WTC11 (cell line): Measurements from ENCODE around the gene ACAA1. TPM values are rescaled to one million over a fixed set of nuclear protein-coding genes. Genes with fewer than 3 reads are reported as not detected.
"Not testable (repeated sequence)": the region's sequence is repeated elsewhere in the genome, so short reads cannot be mapped to it uniquely, and the experiment has no call there.

Experiments used
- ATAC-seq: fragments of 200-7000 bp; cut with Tn5 transposase; 2 replicates; pipeline ENCODE4 v1.10.0; 2021; ENCODE audit warnings: mild to moderate bottlenecking, moderate library complexity
- CTCF ChIA-PET: fragments of 300-600 bp; sonication (Branson Sonifier 250); formaldehyde crosslinking; loops from one replicate; lab custom pipeline; 2021; ENCODE audit warnings: antibody characterized with exemption; lab: Charles Lee
- POLR2A ChIA-PET: fragments of 350-600 bp; sonication (Branson Sonifier 250); formaldehyde crosslinking; loops from one replicate; lab custom pipeline; 2021; ENCODE audit warnings: antibody characterized with exemption; lab: Charles Lee
- DNase-seq: peaks from one replicate; pipeline ENCODE4 v3.0.0; 2021; ENCODE audit warnings: low spot score
- H3K27ac Mint-ChIP-seq: 2 replicates; pipeline ENCODE4 v1.8.0; 2021; ENCODE audit warnings: mixed read lengths
- H3K27me3 Mint-ChIP-seq: 2 replicates; pipeline ENCODE4 v1.8.0; 2021; ENCODE audit warnings: low read depth, mild to moderate bottlenecking, moderate library complexity, mixed read lengths
- H3K36me3 Mint-ChIP-seq: 2 replicates; pipeline ENCODE4 v1.8.0; 2021; ENCODE audit warnings: mixed read lengths
- H3K4me1 Mint-ChIP-seq: 2 replicates; pipeline ENCODE4 v1.8.0; 2022; ENCODE audit warnings: mixed read lengths
- H3K4me3 Mint-ChIP-seq: 2 replicates; pipeline ENCODE4 v1.8.0; 2021; ENCODE audit warnings: mild to moderate bottlenecking, moderate library complexity, mixed read lengths
- H3K9me3 Mint-ChIP-seq: 2 replicates; pipeline ENCODE4 v1.8.0; 2021; ENCODE audit warnings: mixed read lengths
- ELF4 ChIP-seq: sonication (generic); formaldehyde crosslinking; IDR thresholded peaks from 2 replicates; pipeline ENCODE4 v1.8.1; 2022; ENCODE audit warnings: low read depth, mild to moderate bottlenecking, moderate library complexity, missing genetic modification reagents
- ETV6 ChIP-seq: sonication (generic); formaldehyde crosslinking; IDR thresholded peaks from 2 replicates; pipeline ENCODE4 v1.8.1; 2022; ENCODE audit warnings: mild to moderate bottlenecking, missing genetic modification reagents
- FOXP1 ChIP-seq: sonication (generic); formaldehyde crosslinking; IDR thresholded peaks from 2 replicates; pipeline ENCODE4 v1.8.0; 2022; ENCODE audit warnings: missing genetic modification reagents, mild to moderate bottlenecking, moderate library complexity, borderline replicate concordance
- JAZF1 ChIP-seq: fragments of 250-450 bp; sonication (Bioruptor Pico); IDR thresholded peaks from 2 replicates; pipeline ENCODE4 v1.9.0; 2021; ENCODE audit warnings: moderate library complexity, mild to moderate bottlenecking, inconsistent platforms
- NFYB ChIP-seq: sonication (generic); formaldehyde crosslinking; conservative IDR thresholded peaks from 2 replicates; pipeline ENCODE4 v1.8.0; 2022; ENCODE audit warnings: low read depth, missing genetic modification reagents
- PRRX2 ChIP-seq: fragments of 250-450 bp; sonication (Bioruptor Pico); IDR thresholded peaks from 2 replicates; pipeline ENCODE4 v1.8.0; 2021; ENCODE audit warnings: mild to moderate bottlenecking
- RORB ChIP-seq: fragments of 250-450 bp; sonication (Bioruptor Pico); IDR thresholded peaks from 2 replicates; pipeline ENCODE4 v1.9.0; 2021; ENCODE audit warnings: mild to moderate bottlenecking
- SMAD4 ChIP-seq: sonication (generic); formaldehyde crosslinking; IDR thresholded peaks from 2 replicates; pipeline ENCODE4 v1.8.0; 2022; ENCODE audit warnings: mild to moderate bottlenecking, missing genetic modification reagents
- TEAD4 ChIP-seq: sonication (generic); formaldehyde crosslinking; IDR thresholded peaks from 2 replicates; pipeline ENCODE4 v1.8.0; 2022; ENCODE audit warnings: mild to moderate bottlenecking, missing genetic modification reagents
- ZNF121 ChIP-seq: sonication (generic); formaldehyde crosslinking; IDR thresholded peaks from 2 replicates; pipeline ENCODE4 v1.8.0; 2023; ENCODE audit warnings: missing genetic modification reagents
- ZNF219 ChIP-seq: sonication (generic); formaldehyde crosslinking; IDR thresholded peaks from 2 replicates; pipeline ENCODE4 v1.8.0; 2023; ENCODE audit warnings: missing genetic modification reagents, mild to moderate bottlenecking, borderline replicate concordance
- ZNF416 ChIP-seq: fragments of 250-450 bp; sonication (Bioruptor Pico); IDR thresholded peaks from 2 replicates; pipeline ENCODE4 v1.9.0; 2021; ENCODE audit warnings: mild to moderate bottlenecking, inconsistent platforms
- total RNA-seq: library from RNA; stranded (reverse); gene quantifications from 3 replicates; pipeline ENCODE4 v1.2.3, GENCODE V29; 2021
- TF ChIP-seq, protein P1 (sequence below): sonication (generic); formaldehyde crosslinking; IDR thresholded peaks from 2 replicates; pipeline ENCODE4 v1.8.0; 2022; ENCODE audit warnings: mild to moderate bottlenecking, missing genetic modification reagents
- TF ChIP-seq, protein P2 (sequence below): sonication (generic); formaldehyde crosslinking; IDR thresholded peaks from 2 replicates; pipeline ENCODE4 v1.8.0; 2022; ENCODE audit warnings: mild to moderate bottlenecking, missing genetic modification reagents
- TF ChIP-seq, protein P3 (sequence below): sonication (generic); formaldehyde crosslinking; conservative IDR thresholded peaks from 2 replicates; pipeline ENCODE4 v1.8.1; 2022; ENCODE audit warnings: mild to moderate bottlenecking, missing genetic modification reagents
- TF ChIP-seq, protein P4 (sequence below): fragments of 250-450 bp; sonication (Bioruptor Pico); IDR thresholded peaks from 2 replicates; pipeline ENCODE4 v1.9.0; 2021; ENCODE audit warnings: moderate library complexity, mild to moderate bottlenecking, inconsistent platforms, borderline replicate concordance
- TF ChIP-seq, protein P5 (sequence below): fragments of 250-450 bp; sonication (Bioruptor Pico); IDR thresholded peaks from 2 replicates; pipeline ENCODE4 v1.8.0; 2021; ENCODE audit warnings: mild to moderate bottlenecking
- TF ChIP-seq, protein P6 (sequence below): sonication (generic); formaldehyde crosslinking; IDR thresholded peaks from 2 replicates; pipeline ENCODE4 v1.8.1; 2023; ENCODE audit warnings: mild to moderate bottlenecking, missing genetic modification reagents
- TF ChIP-seq, protein P7 (sequence below): fragments of 250-450 bp; sonication (Bioruptor Pico); IDR thresholded peaks from 2 replicates; pipeline ENCODE4 v1.9.0; 2021; ENCODE audit warnings: mild to moderate bottlenecking
- TF ChIP-seq, protein P8 (sequence below): sonication (generic); formaldehyde crosslinking; IDR thresholded peaks from 2 replicates; pipeline ENCODE4 v1.8.1; 2022; ENCODE audit warnings: mild to moderate bottlenecking, missing genetic modification reagents, moderate library complexity, borderline replicate concordance

ACAA1 gene
- total RNA-seq, 1 experiment from 2014 or later, result 46.5 TPM

DNA sequence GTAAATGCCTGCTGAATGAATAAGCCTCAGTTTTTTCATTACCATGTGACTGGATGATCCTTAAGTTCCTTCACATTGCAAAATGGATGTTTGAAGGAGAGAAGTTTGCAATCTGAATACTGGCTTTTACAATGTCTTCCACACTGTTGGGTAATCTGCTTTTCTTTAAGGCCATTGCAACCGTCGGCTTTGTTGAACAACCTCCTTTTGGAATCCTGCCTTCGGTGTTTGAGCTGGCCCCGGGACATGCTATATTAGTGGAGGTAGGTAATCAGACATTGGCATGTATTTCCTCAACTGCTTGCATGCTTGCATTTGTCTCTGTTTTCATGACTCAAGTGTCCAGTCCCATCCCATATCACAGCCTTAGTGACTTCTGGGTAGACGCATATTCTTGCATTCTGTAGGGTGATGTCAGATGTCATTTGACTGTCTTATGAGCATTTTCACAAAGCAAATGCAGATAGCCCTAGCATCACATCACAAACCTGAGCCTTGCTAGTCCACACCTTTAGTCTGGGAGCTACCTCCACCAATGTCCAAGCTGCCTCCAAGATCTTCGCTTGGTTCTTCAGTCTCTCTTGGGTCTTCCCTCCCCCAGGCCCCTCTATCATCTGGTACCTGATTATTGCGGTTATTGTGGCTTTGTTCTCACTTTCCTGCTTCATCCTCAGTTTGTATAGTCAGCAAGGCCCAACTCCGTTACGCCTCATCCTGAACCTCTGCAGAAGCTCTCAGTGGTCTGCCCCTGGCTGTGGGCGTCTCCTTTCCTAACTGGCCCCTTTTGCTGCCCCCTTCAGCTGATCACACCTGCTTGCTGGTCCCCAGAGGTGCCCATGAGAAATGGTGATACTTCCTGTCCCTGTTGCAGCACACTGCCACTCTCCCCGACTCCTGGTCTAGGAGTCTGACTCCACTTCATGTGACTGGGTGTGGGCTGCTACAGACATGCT lies 48.5 kb downstream of the ACAA1 start:
- POLR2A ChIA-PET, result no interaction called here
- H3K27ac Mint-ChIP-seq, result no peak overlapping the region
- no peak for ATAC-seq

DNA sequence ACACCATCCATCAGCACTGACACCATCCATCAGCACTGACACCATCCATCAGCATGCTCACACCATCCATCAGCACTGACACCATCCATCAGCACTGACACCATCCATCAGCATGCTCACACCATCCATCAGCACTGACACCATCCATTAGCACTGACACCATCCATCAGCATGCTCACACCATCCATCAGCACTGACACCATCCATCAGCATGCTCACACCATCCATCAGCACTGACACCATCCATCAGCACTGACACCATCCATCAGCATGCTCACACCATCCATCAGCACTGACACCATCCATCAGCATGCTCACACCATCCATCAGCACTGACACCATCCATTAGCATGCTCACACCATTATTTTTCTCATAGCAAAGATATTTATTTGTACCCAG lies 49.6 kb downstream of the ACAA1 start:
- Mint-ChIP-seq H3K9me3 (peaks cover 19% of the 10 kb centered on the region), H3K36me3 (peaks cover 22% of the 10 kb centered on the region)
- CTCF ChIA-PET, H3K27ac Mint-ChIP-seq, H3K27me3 Mint-ChIP-seq, ATAC-seq, H3K4me1 Mint-ChIP-seq, H3K4me3 Mint-ChIP-seq, POLR2A ChIA-PET, DNase-seq: not testable (repeated sequence)

More for the DNA sequence above, 48.5 kb downstream of the ACAA1 start:
- peaks cover 5% of the 10 kb centered on the region; the same call in 1 of the 2 replicates for H3K27me3 Mint-ChIP-seq
- no peak overlapping the region for H3K4me3 Mint-ChIP-seq
- TF ChIP-seq ETV6 (no peak), ZNF219 (CRISPR knock-in tag) (no peak), FOXP1 (no peak), NFYB (no peak), ZNF121 (no peak), SMAD4 (CRISPR knock-in tag) (no peak), PRRX2 (CRISPR knock-in tag) (no peak), TEAD4 (CRISPR knock-in tag) (no peak), RORB (CRISPR knock-in tag) (no peak), ELF4 (CRISPR knock-in tag) (no peak), JAZF1 (CRISPR knock-in tag) (no peak), ZNF416 (CRISPR knock-in tag) (no peak)
- TF ChIP-seq, protein P1, sequence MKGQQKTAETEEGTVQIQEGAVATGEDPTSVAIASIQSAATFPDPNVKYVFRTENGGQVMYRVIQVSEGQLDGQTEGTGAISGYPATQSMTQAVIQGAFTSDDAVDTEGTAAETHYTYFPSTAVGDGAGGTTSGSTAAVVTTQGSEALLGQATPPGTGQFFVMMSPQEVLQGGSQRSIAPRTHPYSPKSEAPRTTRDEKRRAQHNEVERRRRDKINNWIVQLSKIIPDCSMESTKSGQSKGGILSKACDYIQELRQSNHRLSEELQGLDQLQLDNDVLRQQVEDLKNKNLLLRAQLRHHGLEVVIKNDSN (CRISPR knock-in tag), result no peak
- TF ChIP-seq, protein P2, sequence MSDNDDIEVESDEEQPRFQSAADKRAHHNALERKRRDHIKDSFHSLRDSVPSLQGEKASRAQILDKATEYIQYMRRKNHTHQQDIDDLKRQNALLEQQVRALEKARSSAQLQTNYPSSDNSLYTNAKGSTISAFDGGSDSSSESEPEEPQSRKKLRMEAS (CRISPR knock-in tag), result no peak
- TF ChIP-seq, protein P3, sequence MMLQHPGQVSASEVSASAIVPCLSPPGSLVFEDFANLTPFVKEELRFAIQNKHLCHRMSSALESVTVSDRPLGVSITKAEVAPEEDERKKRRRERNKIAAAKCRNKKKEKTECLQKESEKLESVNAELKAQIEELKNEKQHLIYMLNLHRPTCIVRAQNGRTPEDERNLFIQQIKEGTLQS (CRISPR knock-in tag), result no peak
- TF ChIP-seq, protein P4, sequence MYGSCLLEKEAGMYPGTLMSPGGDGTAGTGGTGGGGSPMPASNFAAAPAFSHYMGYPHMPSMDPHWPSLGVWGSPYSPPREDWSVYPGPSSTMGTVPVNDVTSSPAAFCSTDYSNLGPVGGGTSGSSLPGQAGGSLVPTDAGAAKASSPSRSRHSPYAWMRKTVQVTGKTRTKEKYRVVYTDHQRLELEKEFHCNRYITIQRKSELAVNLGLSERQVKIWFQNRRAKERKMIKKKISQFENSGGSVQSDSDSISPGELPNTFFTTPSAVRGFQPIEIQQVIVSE, result no peak
- TF ChIP-seq, protein P5, sequence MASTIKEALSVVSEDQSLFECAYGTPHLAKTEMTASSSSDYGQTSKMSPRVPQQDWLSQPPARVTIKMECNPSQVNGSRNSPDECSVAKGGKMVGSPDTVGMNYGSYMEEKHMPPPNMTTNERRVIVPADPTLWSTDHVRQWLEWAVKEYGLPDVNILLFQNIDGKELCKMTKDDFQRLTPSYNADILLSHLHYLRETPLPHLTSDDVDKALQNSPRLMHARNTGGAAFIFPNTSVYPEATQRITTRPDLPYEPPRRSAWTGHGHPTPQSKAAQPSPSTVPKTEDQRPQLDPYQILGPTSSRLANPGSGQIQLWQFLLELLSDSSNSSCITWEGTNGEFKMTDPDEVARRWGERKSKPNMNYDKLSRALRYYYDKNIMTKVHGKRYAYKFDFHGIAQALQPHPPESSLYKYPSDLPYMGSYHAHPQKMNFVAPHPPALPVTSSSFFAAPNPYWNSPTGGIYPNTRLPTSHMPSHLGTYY (CRISPR knock-in tag), result no peak
- TF ChIP-seq, protein P6, sequence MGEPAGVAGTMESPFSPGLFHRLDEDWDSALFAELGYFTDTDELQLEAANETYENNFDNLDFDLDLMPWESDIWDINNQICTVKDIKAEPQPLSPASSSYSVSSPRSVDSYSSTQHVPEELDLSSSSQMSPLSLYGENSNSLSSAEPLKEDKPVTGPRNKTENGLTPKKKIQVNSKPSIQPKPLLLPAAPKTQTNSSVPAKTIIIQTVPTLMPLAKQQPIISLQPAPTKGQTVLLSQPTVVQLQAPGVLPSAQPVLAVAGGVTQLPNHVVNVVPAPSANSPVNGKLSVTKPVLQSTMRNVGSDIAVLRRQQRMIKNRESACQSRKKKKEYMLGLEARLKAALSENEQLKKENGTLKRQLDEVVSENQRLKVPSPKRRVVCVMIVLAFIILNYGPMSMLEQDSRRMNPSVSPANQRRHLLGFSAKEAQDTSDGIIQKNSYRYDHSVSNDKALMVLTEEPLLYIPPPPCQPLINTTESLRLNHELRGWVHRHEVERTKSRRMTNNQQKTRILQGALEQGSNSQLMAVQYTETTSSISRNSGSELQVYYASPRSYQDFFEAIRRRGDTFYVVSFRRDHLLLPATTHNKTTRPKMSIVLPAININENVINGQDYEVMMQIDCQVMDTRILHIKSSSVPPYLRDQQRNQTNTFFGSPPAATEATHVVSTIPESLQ (CRISPR knock-in tag), result no peak
- TF ChIP-seq, protein P7, sequence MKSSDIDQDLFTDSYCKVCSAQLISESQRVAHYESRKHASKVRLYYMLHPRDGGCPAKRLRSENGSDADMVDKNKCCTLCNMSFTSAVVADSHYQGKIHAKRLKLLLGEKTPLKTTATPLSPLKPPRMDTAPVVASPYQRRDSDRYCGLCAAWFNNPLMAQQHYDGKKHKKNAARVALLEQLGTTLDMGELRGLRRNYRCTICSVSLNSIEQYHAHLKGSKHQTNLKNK, result no peak
- TF ChIP-seq, protein P8, sequence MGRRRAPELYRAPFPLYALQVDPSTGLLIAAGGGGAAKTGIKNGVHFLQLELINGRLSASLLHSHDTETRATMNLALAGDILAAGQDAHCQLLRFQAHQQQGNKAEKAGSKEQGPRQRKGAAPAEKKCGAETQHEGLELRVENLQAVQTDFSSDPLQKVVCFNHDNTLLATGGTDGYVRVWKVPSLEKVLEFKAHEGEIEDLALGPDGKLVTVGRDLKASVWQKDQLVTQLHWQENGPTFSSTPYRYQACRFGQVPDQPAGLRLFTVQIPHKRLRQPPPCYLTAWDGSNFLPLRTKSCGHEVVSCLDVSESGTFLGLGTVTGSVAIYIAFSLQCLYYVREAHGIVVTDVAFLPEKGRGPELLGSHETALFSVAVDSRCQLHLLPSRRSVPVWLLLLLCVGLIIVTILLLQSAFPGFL (CRISPR knock-in tag), result no peak
- CTCF ChIA-PET, result no interaction called here
- no peak for DNase-seq
- no peaks in the 10 kb centered on the region for H3K4me1 Mint-ChIP-seq
- H3K36me3 Mint-ChIP-seq, result peaks cover 14% of the 10 kb centered on the region
- H3K9me3 Mint-ChIP-seq, result peaks cover 13% of the 10 kb centered on the region
